Upper lobe of left lung (tissue), 4 donors: ENCODE results near the gene EHD2.

Experiments used
- CTCF ChIP-seq, 6 experiments: fragments of 450-650 bp in 4 of 6; fragments of 200-600 bp in 2 of 6; sonication (generic) in 2 of 6; IDR thresholded peaks; one replicate each; pipeline ENCODE4 v1.5.1; 2016 to 2019; ENCODE audit warnings: antibody characterized with exemption in 6 of 6
- POLR2AphosphoS5 ChIP-seq, 2 donors: sonication (generic); formaldehyde crosslinking; IDR thresholded peaks; one replicate each; pipeline ENCODE4 v1.5.1; 2017; ENCODE audit warnings: antibody characterized with exemption in 2 of 2

- TF ChIP-seq CTCF (IDR thresholded peaks at IDR 0.05) (no peak), POLR2AphosphoS5 (IDR thresholded peaks at IDR 0.05) (peak in 1 of 2 donors; percentile 19)
Observed at GRCh38 chr19:47762615-47763308, 49.5 kb downstream of the EHD2 start.
